Measurements from ENCODE around the gene MBD5. TPM values are rescaled to one million over a fixed set of nuclear protein-coding genes. Genes with fewer than 3 reads are reported as not detected.
A peak's percentile ranks its signal among the peaks of the same experiment; 100 is the strongest.

MBD5 gene
- polyA plus RNA-seq, 2 of the 4 experiments (the other 2 are of a cell fraction), result 5.4 to 24.1 TPM

DNA sequence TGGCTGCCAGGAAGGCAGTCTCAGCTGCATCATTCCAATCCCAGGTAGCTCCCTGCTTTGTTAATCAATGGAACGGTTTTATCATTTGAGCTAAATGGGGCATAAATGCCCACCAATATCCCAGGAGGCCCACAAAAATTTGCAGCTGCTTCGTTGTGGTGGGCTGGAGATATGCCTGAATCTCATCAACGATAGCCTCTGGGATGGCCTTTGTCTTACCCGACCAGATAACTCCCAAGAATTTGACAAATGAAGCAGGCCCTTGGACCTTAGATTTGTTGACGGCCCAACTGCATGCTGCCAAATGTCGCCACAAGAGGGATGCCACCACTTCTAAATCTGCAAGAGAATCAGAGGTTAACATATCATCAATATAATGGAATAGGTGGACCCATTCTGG, 236.4 kb downstream of the MBD5 start:
- peaks cover 24% of the 10 kb centered on the region for H3K9me3 ChIP-seq
- TF ChIP-seq, protein P1, sequence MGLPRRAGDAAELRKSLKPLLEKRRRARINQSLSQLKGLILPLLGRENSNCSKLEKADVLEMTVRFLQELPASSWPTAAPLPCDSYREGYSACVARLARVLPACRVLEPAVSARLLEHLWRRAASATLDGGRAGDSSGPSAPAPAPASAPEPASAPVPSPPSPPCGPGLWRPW (IDR thresholded peaks at IDR 0.05), result no peak
- TF ChIP-seq POLR2A (IDR thresholded peaks at IDR 0.05; ENCODE audit: low read length) (no peak), HDAC2 (IDR thresholded peaks at IDR 0.05) (no peak), JUN (IDR thresholded peaks at IDR 0.05) (no peak), CHD4 (IDR thresholded peaks at IDR 0.05; ENCODE audit: borderline replicate concordance) (no peak), JUNB (IDR thresholded peaks at IDR 0.05) (no peak), MYC (IDR thresholded peaks at IDR 0.05; ENCODE audit: borderline replicate concordance, low read length) (no peak), ZSCAN20 (CRISPR knock-in tag; IDR thresholded peaks at IDR 0.05) (no peak), MAZ (IDR thresholded peaks at IDR 0.05; ENCODE audit: borderline replicate concordance, low read depth, low read length) (no peak), CEBPB (IDR thresholded peaks at IDR 0.05) (no peak), KDM1A (IDR thresholded peaks at IDR 0.05; ENCODE audit: low read depth) (no peak), GATA3 (IDR thresholded peaks at IDR 0.05; ENCODE audit: borderline replicate concordance) (no peak), ZFP36 (IDR thresholded peaks at IDR 0.05; ENCODE audit: borderline replicate concordance, partially characterized antibody) (no peak), HEYL (CRISPR knock-in tag; IDR thresholded peaks at IDR 0.05) (no peak), MAFK (IDR thresholded peaks at IDR 0.05; ENCODE audit: partially characterized antibody) (no peak)
- TF ChIP-seq, protein P2, sequence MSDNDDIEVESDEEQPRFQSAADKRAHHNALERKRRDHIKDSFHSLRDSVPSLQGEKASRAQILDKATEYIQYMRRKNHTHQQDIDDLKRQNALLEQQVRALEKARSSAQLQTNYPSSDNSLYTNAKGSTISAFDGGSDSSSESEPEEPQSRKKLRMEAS (IDR thresholded peaks at IDR 0.05), result no peak
- TF ChIP-seq, protein P3, sequence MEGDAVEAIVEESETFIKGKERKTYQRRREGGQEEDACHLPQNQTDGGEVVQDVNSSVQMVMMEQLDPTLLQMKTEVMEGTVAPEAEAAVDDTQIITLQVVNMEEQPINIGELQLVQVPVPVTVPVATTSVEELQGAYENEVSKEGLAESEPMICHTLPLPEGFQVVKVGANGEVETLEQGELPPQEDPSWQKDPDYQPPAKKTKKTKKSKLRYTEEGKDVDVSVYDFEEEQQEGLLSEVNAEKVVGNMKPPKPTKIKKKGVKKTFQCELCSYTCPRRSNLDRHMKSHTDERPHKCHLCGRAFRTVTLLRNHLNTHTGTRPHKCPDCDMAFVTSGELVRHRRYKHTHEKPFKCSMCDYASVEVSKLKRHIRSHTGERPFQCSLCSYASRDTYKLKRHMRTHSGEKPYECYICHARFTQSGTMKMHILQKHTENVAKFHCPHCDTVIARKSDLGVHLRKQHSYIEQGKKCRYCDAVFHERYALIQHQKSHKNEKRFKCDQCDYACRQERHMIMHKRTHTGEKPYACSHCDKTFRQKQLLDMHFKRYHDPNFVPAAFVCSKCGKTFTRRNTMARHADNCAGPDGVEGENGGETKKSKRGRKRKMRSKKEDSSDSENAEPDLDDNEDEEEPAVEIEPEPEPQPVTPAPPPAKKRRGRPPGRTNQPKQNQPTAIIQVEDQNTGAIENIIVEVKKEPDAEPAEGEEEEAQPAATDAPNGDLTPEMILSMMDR (IDR thresholded peaks at IDR 0.05), result no peak
- no peaks in the 10 kb centered on the region for H3K4me1 ChIP-seq
- no peak overlapping the region for H3K27ac ChIP-seq
- no peak for ATAC-seq
- no peak for FAIRE-seq
- POLR2A ChIA-PET, result interaction anchor here (0.6 kb wide), 1 partner anchor 464 kb away, joined by 4 read pairs; no protein-coding TSS in a partner anchor
- H3K4me3 ChIP-seq, result no peak overlapping the region
- H3K4me2 ChIP-seq, result no peak overlapping the region
- CTCF ChIA-PET, result no interaction called here
- 81% methylated on average over 6 of the region's 6 CpGs for WGBS (ENCODE audit: missing lambda C conversion rate)
- no peak for DNase-seq (ENCODE audit: low read depth in 1 of 2, low spot score in 1 of 2)

DNA sequence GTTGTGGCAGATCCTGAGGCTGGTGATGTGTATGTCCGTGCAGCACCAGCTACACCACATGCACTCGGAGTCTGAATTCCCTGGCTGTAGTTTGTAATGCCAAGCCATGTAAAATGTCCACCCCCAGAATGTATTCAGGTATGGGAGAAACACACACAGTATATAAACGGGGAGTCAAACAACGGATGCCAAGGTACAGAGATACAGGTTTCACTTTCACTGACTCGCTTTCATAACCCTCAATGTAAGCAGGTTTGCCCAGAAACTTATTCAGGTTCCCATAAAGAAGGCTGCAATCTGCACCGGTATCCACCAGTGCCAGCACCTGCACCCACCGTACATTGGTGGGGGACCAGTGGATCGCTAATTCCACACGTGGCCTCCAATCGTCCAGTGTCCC, 237.2 kb downstream of the MBD5 start:
- H3K4me2 ChIP-seq, result no peak overlapping the region
- no peak overlapping the region for H3K4me3 ChIP-seq
- no peak overlapping the region for H3K27ac ChIP-seq
- no peak for ATAC-seq
- DNase-seq (ENCODE audit: low read depth in 1 of 2, low spot score in 1 of 2), result no peak
- H3K4me1 ChIP-seq, result no peaks in the 10 kb centered on the region
- TF ChIP-seq RARB (CRISPR knock-in tag; IDR thresholded peaks at IDR 0.05), result no peak
- TF ChIP-seq, protein P4, sequence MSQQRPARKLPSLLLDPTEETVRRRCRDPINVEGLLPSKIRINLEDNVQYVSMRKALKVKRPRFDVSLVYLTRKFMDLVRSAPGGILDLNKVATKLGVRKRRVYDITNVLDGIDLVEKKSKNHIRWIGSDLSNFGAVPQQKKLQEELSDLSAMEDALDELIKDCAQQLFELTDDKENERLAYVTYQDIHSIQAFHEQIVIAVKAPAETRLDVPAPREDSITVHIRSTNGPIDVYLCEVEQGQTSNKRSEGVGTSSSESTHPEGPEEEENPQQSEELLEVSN (IDR thresholded peaks at IDR 0.05; ENCODE audit: borderline replicate concordance, low read depth), result no peak
- TF ChIP-seq HDAC2 (IDR thresholded peaks at IDR 0.05), result no peak
- TF ChIP-seq, protein P5, sequence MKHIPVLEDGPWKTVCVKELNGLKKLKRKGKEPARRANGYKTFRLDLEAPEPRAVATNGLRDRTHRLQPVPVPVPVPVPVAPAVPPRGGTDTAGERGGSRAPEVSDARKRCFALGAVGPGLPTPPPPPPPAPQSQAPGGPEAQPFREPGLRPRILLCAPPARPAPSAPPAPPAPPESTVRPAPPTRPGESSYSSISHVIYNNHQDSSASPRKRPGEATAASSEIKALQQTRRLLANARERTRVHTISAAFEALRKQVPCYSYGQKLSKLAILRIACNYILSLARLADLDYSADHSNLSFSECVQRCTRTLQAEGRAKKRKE (CRISPR knock-in tag; IDR thresholded peaks at IDR 0.05; ENCODE audit: low read depth), result no peak
- TF ChIP-seq ZFP36 (IDR thresholded peaks at IDR 0.05; ENCODE audit: borderline replicate concordance, partially characterized antibody), result no peak
- H3K9me3 ChIP-seq, result peaks cover 23% of the 10 kb centered on the region
- FAIRE-seq, result no peak
- ChIA-PET CTCF (no interaction called here), POLR2A (no interaction called here)
- 75% methylated on average over 10 of the region's 10 CpGs for WGBS (ENCODE audit: missing lambda C conversion rate)

DNA sequence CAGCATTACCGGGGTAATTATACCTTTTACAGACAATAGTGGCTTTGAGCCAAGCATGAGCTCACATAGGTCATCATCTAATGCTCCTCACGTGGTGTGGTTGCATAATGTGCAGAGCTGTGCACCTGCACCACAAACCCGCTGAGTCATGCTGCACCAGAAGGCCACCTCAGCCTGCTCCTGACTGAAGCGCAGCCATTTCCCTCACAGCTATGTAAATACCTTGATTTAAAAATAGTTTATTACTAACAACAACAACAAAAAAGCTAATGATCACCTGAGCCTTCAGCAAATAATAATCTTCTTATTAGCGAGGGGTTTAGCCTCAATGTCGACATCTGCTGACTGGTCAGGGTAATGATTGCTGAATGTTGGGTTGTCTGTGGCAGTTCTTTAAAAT, 238.8 kb downstream of the MBD5 start:
- H3K27ac ChIP-seq, result no peak overlapping the region
- no peak overlapping the region for H3K4me3 ChIP-seq
- no peak overlapping the region for H3K4me2 ChIP-seq
- H3K4me1 ChIP-seq, result no peaks in the 10 kb centered on the region
- DNase-seq (ENCODE audit: low read depth in 1 of 2, low spot score in 1 of 2) (peak in 1 of 2 experiments; percentile 45), ATAC-seq (no peak), FAIRE-seq (no peak)
- POLR2A ChIA-PET, result no interaction called here
- 78% methylated on average over 6 of the region's 6 CpGs for WGBS (ENCODE audit: missing lambda C conversion rate)
- CTCF ChIA-PET, result no interaction called here
- TF ChIP-seq KDM1A (IDR thresholded peaks at IDR 0.05; ENCODE audit: low read depth), result no peak
- TF ChIP-seq MAFK (IDR thresholded peaks at IDR 0.05; ENCODE audit: partially characterized antibody), result peak; percentile 69
- TF ChIP-seq JUN (IDR thresholded peaks at IDR 0.05), result no peak
- H3K9me3 ChIP-seq, result peaks cover 14% of the 10 kb centered on the region

Measured in A549 (cell line).